Common myeloid progenitor, CD34-positive (primary cell): ENCODE data around the gene P2RY12.
A peak's percentile ranks its signal among the peaks of the same experiment; 100 is the strongest.

Source experiments
- CTCF ChIA-PET: fragments of 350-600 bp; sonication (Branson Sonifier 250); formaldehyde crosslinking; loops from one replicate; lab custom pipeline; 2021; ENCODE audit warnings: antibody characterized with exemption; lab: Charles Lee
- POLR2A ChIA-PET: fragments of 350-600 bp; sonication (Branson Sonifier 250); formaldehyde crosslinking; loops from one replicate; lab custom pipeline; 2021; ENCODE audit warnings: antibody characterized with exemption; lab: Charles Lee
- DNase-seq, 3 donors: peaks; one replicate each; pipeline versions ENCODE4 v3.0.0 to v3.0.0-alpha.2; 2013
- H3K27ac ChIP-seq, 2 experiments: 1 replicate in 1 of 2; 2 replicates in 1 of 2; pipeline ENCODE4 v1.7.0; 2013; ENCODE audit warnings: inconsistent platforms in 2 of 2, low read length in 2 of 2, mild to moderate bottlenecking in 2 of 2, low read depth in 1 of 2, moderate library complexity in 1 of 2; ENCODE audit not compliant: severe bottlenecking in 2 of 2, insufficient read depth in 1 of 2, poor library complexity in 1 of 2
- H3K27me3 ChIP-seq, 5 experiments: replicated peaks in 2 of 5; 1 replicate in 3 of 5; 2 replicates in 2 of 5; pipeline versions ENCODE4 v1.6.1 to v1.7.0; 2013; ENCODE audit warnings: low read length in 4 of 5, mild to moderate bottlenecking in 2 of 5, moderate library complexity in 2 of 5, inconsistent platforms in 1 of 5; ENCODE audit not compliant: insufficient read depth in 5 of 5, control insufficient read depth in 4 of 5
- H3K36me3 ChIP-seq, 4 experiments: 1 replicate in 2 of 4; 2 replicates in 2 of 4; pipeline versions ENCODE4 v1.6.1 to v1.7.0; 2013; ENCODE audit warnings: low read length in 3 of 4, control low read depth in 1 of 4, mild to moderate bottlenecking in 1 of 4; ENCODE audit not compliant: control insufficient read depth in 4 of 4, insufficient read depth in 4 of 4
- H3K4me1 ChIP-seq, 4 experiments: 1 replicate in 3 of 4; 2 replicates in 1 of 4; pipeline versions ENCODE4 v1.6.1 to v1.7.1; 2013; ENCODE audit warnings: low read length in 3 of 4, mild to moderate bottlenecking in 3 of 4, control low read depth in 1 of 4, inconsistent platforms in 1 of 4, moderate library complexity in 1 of 4; ENCODE audit not compliant: control insufficient read depth in 4 of 4, insufficient read depth in 4 of 4; ENCODE audit errors: control extremely low read depth in 1 of 4
- H3K4me3 ChIP-seq, 7 experiments: 1 replicate in 4 of 7; 2 replicates in 3 of 7; pipeline versions ENCODE4 v1.5.1 to v1.7.0; 2013; ENCODE audit warnings: mild to moderate bottlenecking in 7 of 7, low read length in 6 of 7, moderate library complexity in 6 of 7, inconsistent platforms in 2 of 7, low read depth in 2 of 7, control low read depth in 1 of 7; ENCODE audit not compliant: insufficient read depth in 4 of 7, control insufficient read depth in 1 of 7; ENCODE audit errors: extremely low read depth in 1 of 7
- H3K9me3 ChIP-seq, 5 experiments: 1 replicate in 4 of 5; 2 replicates in 1 of 5; pipeline versions ENCODE4 v1.6.1 to v1.7.1; 2013; ENCODE audit warnings: low read length in 4 of 5, mild to moderate bottlenecking in 2 of 5, inconsistent platforms in 1 of 5, low read depth in 1 of 5, moderate library complexity in 1 of 5; ENCODE audit not compliant: control insufficient read depth in 4 of 5, insufficient read depth in 2 of 5; ENCODE audit errors: control extremely low read depth in 1 of 5
- WGBS: methylation state at CpG from one replicate; pipeline ENCODE4 v1.1.5; 2013; ENCODE audit not compliant: insufficient coverage; 5-methylcytosine and 5-hydroxymethylcytosine counted together

Gene P2RY12

GRCh38 chr3:151377768-151378385 is 6.7 kb downstream of the P2RY12 start:
- H3K9me3 ChIP-seq, result no peaks in the 10 kb centered on the region
- CTCF ChIA-PET, result interaction anchor here (1.0 to 2.3 kb wide), 5 partner anchors 10 to 61 kb away, joined by 3 to 7 read pairs (median 3); no protein-coding TSS in a partner anchor
- H3K4me3 ChIP-seq, result no peak overlapping the region
- H3K27ac ChIP-seq, result no peak overlapping the region
- H3K27me3 ChIP-seq, result no peaks in the 10 kb centered on the region
- DNase-seq, result no peak
- POLR2A ChIA-PET, result no interaction called here
- H3K36me3 ChIP-seq, result peaks cover 0 to 43% (median 12%) of the 10 kb centered on the region in 4 experiments
- WGBS, result 98% methylated on average over 7 of the region's 8 CpGs
- H3K4me1 ChIP-seq, result peaks cover 2 to 10% (median 4%) of the 10 kb centered on the region in 4 experiments

DNA sequence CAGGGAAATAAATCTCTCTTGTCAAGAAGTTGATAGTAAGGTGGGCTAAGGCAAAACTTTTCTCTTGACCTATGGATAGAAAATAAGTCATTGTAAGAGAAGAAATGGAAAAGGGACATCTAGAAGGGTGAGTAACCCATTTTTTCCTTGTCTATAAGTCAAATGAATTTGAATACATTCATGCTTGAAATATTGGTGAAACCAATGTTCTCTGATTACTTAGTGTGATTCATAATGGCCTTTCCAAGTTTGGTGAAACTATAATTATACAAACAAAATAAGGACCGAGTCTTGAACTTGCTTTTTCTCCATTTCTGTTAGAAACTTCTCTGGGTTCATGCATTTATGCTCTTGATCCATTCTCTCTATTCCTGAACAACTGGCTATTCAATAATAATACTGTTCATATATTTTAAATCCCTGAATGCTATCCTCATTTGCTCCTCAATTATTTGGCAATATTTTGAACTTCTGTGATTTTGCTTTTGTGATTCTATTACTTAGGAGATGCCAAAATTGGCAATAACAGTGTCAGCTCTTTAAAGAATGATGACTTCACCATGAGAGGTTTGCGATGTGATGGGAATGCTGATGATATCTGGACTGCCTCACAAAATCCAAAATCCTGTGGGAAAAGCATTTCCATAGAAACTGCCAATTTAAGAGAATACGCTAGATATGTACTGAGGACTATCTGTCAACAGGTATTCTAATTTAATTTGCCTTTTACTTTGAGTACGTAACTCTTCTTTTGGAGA is 12.3 kb downstream of the P2RY12 start:
- Histone ChIP-seq H3K27ac (no peak overlapping the region), H3K27me3 (no peaks in the 10 kb centered on the region), H3K36me3 (peaks cover 0 to 50% (median 25%) of the 10 kb centered on the region in 4 experiments), H3K4me1 (no peaks in the 10 kb centered on the region), H3K9me3 (no peaks in the 10 kb centered on the region), H3K4me3 (no peak overlapping the region)
- ChIA-PET CTCF (interaction anchor here (0.6 to 1.4 kb wide), 2 partner anchors 12 to 46 kb away, joined by 3 read pairs; partner anchors contain the start of gene P2RY12), POLR2A (no interaction called here)
- DNase-seq, result no peak
- WGBS, result 90% methylated on average over 4 of the region's 4 CpGs

GRCh38 chr3:151371526-151371925 is 13.0 kb downstream of the P2RY12 start:
- ChIA-PET CTCF (interaction anchor here (1.0 to 1.4 kb wide), 2 partner anchors 12 to 45 kb away, joined by 3 read pairs; no protein-coding TSS in a partner anchor), POLR2A (no interaction called here)
- no peak overlapping the region for H3K27ac ChIP-seq
- DNase-seq, result no peak
- peaks cover 0 to 44% (median 24%) of the 10 kb centered on the region in 4 experiments for H3K36me3 ChIP-seq
- H3K9me3 ChIP-seq, result no peaks in the 10 kb centered on the region
- H3K4me3 ChIP-seq, result no peak overlapping the region
- H3K27me3 ChIP-seq, result no peaks in the 10 kb centered on the region
- H3K4me1 ChIP-seq, result no peaks in the 10 kb centered on the region

- Histone ChIP-seq H3K4me1 (no peaks in the 10 kb centered on the region), H3K4me3 (no peak overlapping the region), H3K36me3 (peaks cover 0 to 72% (median 27%) of the 10 kb centered on the region in 4 experiments), H3K27ac (no peak overlapping the region), H3K9me3 (no peaks in the 10 kb centered on the region), H3K27me3 (no peaks in the 10 kb centered on the region)
- ChIA-PET POLR2A (no interaction called here), CTCF (interaction anchor here (0.9 to 1.0 kb wide), 2 partner anchors 8 to 10 kb away, joined by 3 to 6 read pairs; no protein-coding TSS in a partner anchor)
- WGBS, result 96% methylated on average over 4 of the region's 5 CpGs
- DNase-seq, result no peak
These were observed 17.1 kb downstream of the P2RY12 start for GRCh38 chr3:151367448-151367847.

DNA sequence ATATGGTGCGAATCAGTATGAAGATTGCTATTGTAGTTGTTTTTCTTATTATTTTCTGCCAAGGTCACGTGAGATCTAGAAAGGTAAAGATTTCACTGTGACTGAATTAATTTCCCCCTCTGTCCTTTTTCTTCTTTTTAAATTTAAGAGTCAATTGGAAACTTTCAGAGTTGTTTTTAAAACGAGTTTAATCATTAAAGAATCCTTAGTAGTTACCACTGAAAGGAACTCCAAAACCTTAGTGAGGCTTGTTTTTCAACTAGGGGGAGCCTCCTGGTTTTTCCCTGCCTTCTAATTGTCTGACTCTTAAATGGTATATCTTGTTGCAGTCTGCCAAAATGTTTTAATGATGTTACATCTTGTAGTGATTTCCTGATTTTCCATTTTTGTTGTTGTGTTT is 17.6 kb downstream of the P2RY12 start:
- WGBS, result 100% methylated on average over 1 of the region's 3 CpGs
- Histone ChIP-seq H3K4me3 (no peak overlapping the region), H3K9me3 (no peaks in the 10 kb centered on the region), H3K27me3 (no peaks in the 10 kb centered on the region), H3K4me1 (no peaks in the 10 kb centered on the region), H3K27ac (no peak overlapping the region), H3K36me3 (peaks cover 0 to 73% (median 25%) of the 10 kb centered on the region in 4 experiments)
- DNase-seq, result no peak
- ChIA-PET CTCF (no interaction called here), POLR2A (no interaction called here)

- Histone ChIP-seq H3K36me3 (peaks cover 0 to 77% (median 20%) of the 10 kb centered on the region in 4 experiments), H3K27ac (no peak overlapping the region), H3K27me3 (no peaks in the 10 kb centered on the region), H3K9me3 (no peaks in the 10 kb centered on the region), H3K4me1 (no peaks in the 10 kb centered on the region), H3K4me3 (no peak overlapping the region)
- ChIA-PET POLR2A (no interaction called here), CTCF (interaction anchor here (0.7 to 1.8 kb wide), 3 partner anchors 17 to 36 kb away, joined by 3 to 5 read pairs (median 3); no protein-coding TSS in a partner anchor)
- DNase-seq, result no peak
- 91% methylated on average over 2 of the region's 3 CpGs for WGBS
These were observed 21.8 kb downstream of the P2RY12 start for GRCh38 chr3:151362751-151363174.

GRCh38 chr3:151357463-151357850 is 27.1 kb downstream of the P2RY12 start:
- no peaks in the 10 kb centered on the region for H3K27me3 ChIP-seq
- no CpG with 5 or more reads among the region's 2 CpGs for WGBS
- no peaks in the 10 kb centered on the region for H3K9me3 ChIP-seq
- H3K27ac ChIP-seq, result peak overlapping the region in 1 of 2 experiments; percentile 38
- no peak overlapping the region for H3K4me3 ChIP-seq
- H3K36me3 ChIP-seq, result peaks cover 0 to 60% (median 15%) of the 10 kb centered on the region in 4 experiments
- H3K4me1 ChIP-seq, result peaks cover 0 to 9% (median under 1%) of the 10 kb centered on the region in 4 experiments
- ChIA-PET POLR2A (no interaction called here), CTCF (interaction anchor here (1.1 to 1.3 kb wide), 3 partner anchors 12 to 28 kb away, joined by 3 to 5 read pairs (median 4); no protein-coding TSS in a partner anchor)
- no peak for DNase-seq
